ENCODE data around the gene SMAGP.
"Not testable (repeated sequence)": the region's sequence is repeated elsewhere in the genome, so short reads cannot be mapped to it uniquely, and the experiment has no call there.

The SMAGP gene

DNA sequence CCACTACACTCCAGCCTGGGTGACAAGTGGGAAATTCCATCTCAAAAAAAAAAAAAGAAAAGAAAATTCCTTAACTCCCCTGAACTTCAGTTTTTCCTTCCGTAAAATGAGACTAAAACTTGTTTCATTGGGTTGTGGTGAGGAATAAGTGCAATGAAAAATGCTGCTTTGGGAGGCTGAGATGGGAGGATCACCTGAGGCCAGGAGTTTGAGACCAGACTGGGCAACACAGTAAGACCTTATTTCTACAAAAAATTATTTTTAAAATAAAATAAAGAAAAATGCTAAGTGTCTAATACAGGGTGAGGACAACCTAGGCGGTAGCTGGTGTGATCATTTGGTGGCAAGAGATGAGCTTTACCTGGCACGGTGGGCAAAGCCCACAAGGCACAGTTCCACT lies 6.9 kb downstream of the SMAGP start:
- DNase-seq = no peak

DNA sequence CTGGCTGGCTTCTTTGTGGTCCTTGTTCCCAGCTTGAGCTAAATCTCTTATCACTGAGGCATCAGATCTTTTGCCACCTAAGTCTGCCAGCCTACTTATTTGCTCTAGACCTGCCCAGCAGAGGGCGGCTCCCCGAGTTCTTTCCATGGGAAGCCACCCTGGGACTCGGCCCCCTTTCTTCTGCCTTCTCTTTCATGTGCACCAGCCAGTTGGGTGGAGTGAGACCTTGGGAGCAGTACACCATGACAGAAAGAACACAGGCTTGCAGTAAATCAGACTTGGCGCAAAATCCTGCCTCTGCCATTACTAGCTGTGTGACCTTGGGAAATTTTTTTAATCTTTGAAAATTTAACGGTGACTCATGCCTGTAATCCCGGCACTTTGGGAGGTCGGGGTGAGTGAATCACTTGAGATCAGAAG lies 7.4 kb downstream of the SMAGP start:
- no peak for DNase-seq

GRCh38 chr12:51259600-51259999 lies 10.6 kb downstream of the SMAGP start:
- DNase-seq = not testable (repeated sequence)

DNA sequence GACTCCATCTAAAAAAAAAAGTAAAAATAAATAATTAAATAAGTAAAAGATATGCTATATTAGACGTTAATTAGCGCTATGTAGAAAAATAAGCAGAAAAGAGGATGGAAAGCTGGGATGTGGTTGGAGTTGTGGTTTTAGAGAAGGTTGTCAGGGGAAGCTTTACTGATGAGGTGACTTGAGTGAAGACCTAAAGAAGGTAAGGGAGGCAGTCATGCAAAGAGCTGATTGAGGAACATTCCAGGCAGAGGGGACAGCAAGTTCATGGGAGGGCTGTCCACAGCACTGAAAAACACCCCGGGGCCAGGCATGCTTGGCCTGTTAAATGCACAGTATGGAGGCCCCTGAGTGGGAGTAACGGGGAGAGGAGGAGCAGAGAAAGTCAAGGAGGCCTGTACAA lies 15.7 kb downstream of the SMAGP start:
- DNase-seq = no peak

DNA sequence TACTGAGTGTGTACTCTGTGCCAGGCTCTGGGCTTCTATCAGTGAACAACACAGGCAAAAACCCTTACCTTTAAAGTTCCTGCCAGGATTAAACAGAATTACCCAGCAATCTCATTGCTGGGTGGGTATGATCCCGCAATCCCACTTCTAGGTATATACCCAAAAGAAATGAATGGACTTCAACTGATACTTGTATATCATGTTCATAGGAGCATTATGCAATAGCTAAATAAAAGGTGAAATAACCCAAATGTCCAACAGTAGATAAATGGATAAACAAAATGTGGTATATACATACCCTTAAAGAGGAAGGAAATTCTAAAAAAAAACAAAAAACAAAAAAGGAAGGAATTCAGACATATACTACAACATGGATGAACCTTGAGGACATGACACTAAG lies 16.9 kb downstream of the SMAGP start:
- no peak for DNase-seq

GRCh38 chr12:51247523-51248206 lies 22.6 kb downstream of the SMAGP start:
- DNase-seq = no peak

GRCh38 chr12:51246254-51246853 lies 23.9 kb downstream of the SMAGP start:
- DNase-seq = peak; percentile 91

- no peak for DNase-seq
Observed at GRCh38 chr12:51245476-51246253, 24.6 kb downstream of the SMAGP start.

DNA sequence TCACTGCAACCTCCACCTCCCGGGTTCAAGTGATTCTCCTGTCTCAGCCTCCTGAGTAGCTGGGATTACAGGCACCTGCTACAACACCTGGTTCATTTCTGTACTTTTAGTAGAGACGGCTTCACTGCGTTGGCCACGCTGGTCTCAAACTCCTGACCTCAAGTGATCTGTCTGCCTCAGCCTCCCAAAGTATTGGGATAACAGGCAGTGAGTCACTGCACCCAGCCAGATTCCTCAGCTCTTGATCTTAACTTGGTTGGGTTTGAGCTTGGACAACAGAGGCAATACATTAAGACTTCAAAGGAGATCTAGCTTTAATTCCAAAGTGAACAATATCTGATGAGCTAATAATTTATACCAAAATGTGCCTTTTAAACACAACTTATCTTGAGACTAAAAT lies 25.9 kb downstream of the SMAGP start:
- no peak for DNase-seq

DNA sequence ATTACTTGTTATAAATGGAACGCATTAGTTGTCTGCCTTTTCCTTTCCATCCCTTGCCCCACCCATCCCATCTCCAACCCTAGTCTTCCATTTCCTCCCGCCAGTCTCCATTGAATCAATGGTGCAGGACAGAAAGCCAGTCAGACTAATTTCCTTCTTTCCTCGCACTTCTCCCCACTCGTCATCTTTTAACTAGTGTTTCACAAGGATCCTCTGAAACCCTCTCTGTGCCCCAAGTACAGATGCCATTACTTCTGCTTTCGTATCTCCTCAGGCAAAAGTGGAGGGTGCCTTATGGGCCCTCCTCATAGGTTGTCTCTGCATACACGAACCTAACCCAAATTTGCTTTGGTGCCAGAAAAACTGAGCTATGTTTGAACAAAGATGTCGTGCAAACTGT lies 27.3 kb downstream of the SMAGP start:
- DNase-seq = no peak

DNA sequence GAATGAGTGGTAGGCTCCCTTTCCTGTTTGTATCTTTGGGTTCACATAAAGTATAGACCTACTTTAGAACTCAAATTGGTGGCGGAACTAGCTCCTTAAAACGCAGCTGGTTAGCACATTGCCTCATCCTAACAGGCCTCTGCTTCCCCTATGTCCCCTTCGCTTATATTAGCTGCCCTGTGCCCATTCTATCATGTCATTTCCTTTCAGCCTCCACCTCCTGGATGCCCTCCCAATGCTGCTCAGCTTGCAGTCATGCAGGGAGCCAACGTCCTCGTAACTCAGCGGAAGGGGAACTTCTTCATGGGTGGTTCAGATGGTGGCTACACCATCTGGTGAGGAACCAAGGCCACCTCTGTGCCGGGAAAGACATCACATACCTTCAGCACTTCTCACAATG lies 28.1 kb downstream of the SMAGP start:
- no peak for DNase-seq

GRCh38 chr12:51240971-51241370 lies 29.2 kb downstream of the SMAGP start:
- no peak for DNase-seq

DNA sequence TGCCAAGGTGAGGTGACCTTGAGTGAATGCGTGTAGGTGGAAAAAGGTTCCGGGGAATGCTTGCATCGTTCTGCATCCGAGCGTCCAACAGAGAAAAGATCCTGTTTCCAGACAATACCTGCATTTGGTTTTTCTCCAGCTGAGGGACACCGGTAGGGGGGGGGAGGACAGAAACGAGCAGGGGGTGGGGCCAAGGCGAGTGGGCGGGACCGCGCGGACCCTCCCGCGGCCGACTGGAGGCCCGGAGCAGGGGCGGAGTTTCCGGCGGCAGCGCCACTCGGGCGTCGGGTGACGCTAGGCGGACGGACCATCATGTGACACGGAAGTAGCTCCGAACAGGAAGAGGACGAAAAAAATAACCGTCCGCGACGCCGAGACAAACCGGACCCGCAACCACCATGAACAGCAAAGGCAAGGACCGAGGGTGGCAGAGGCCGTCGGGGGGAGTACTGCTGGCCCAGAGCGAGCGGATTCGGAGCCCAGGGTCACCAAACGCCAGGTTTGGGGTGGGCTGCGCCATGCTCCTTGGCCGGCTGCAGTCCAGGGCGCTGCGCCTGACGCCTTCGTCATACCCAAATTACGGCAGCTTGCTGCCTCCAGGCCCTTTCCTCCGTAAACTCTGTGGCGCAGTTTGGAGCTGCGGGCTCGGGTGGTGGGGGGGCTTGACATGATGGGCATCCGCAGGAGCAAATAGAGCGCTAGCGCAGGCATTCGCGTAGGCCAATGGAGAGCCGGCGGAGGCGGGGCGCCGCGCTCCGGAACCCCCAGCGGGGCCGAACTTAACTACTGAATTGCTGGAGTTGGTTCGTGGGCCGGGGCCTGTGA lies 31.5 kb downstream of the SMAGP start, which contains the start of gene DAZAP2:
Gene DAZAP2, plus strand, starts transcription at position 317 of the 825 bp plus-strand sequence. Its CDS starts 82 bp downstream, at position 399.
- peak; percentile 92 for DNase-seq

GRCh38 chr12:51238037-51238509 lies 32.1 kb downstream of the SMAGP start:
- DNase-seq = no peak

GRCh38 chr12:51234530-51234929 lies 35.7 kb downstream of the SMAGP start:
- DNase-seq = no peak

- DNase-seq = no peak
Observed at GRCh38 chr12:51232642-51233041, 37.6 kb downstream of the SMAGP start.

GRCh38 chr12:51229116-51229809 lies 41.0 kb downstream of the SMAGP start:
- DNase-seq = no peak

- DNase-seq = no peak
Observed at GRCh38 chr12:51227962-51228361, 42.3 kb downstream of the SMAGP start.

DNA sequence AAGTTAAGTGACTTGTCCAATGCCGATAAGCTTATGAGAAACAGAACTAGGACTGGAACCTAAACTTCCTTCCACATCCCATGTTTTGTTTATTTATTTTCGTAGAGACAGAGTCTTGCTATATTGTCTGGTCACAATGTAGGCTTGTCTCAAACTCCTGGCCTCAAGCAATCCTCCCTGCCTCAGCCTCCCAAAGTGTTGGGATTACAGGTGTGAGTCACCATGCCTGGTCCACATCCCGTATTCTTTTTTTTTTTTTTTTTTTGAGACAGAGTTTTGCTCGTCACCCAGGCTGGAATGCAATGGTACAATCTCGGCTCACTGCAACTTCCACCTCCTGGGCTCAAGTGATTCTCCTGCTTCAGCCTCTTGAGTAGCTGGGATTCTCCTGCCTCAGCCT lies 43.1 kb downstream of the SMAGP start:
- not testable (repeated sequence) for DNase-seq

- DNase-seq = no peak
Observed at GRCh38 chr12:51225771-51226170, 44.4 kb downstream of the SMAGP start.

DNA sequence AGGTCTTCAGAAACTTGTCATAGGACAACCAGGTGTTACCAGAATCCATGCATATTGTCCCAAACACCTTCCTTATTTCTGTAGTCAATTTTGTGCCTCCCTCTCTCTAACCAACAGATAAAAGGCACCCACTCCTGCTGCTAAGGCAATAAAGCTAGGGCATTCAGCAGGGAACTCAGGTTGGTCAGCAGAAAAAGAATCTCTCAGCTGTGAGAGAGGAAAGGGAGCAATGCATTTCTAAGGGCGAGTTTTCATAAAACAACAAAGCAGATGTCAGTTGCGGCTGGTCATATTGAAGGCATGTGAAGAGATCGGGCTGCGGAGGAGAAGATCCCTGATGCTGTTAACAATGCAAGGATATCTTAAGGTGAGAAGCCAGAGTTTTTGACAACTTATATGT lies 45.0 kb downstream of the SMAGP start:
- DNase-seq = no peak

DNA sequence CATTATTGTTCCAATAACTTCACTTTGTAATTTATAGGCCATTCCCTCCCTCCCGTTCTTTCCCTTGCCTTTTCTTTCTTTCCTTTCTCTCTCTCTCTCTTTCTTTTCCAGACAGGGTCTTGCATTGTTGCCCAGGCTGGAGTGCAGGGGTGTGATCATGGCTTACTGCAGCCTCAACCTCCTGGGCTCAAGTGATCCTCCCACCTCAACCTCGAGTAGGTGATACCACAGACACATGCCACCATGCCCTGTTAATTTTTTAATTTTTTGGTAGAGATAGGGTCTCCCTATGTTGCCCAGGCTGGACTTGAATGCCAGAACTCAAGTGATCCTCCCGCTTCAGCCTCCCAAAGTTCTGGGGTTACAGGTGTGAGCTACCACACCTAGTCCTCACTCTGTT lies 45.6 kb downstream of the SMAGP start:
- no peak for DNase-seq
